Measurements from ENCODE around the gene IL18.
A peak's percentile ranks its signal among the peaks of the same experiment; 100 is the strongest.
"Not testable (repeated sequence)": the region's sequence is repeated elsewhere in the genome, so short reads cannot be mapped to it uniquely, and the experiment has no call there.

The IL18 gene

DNA sequence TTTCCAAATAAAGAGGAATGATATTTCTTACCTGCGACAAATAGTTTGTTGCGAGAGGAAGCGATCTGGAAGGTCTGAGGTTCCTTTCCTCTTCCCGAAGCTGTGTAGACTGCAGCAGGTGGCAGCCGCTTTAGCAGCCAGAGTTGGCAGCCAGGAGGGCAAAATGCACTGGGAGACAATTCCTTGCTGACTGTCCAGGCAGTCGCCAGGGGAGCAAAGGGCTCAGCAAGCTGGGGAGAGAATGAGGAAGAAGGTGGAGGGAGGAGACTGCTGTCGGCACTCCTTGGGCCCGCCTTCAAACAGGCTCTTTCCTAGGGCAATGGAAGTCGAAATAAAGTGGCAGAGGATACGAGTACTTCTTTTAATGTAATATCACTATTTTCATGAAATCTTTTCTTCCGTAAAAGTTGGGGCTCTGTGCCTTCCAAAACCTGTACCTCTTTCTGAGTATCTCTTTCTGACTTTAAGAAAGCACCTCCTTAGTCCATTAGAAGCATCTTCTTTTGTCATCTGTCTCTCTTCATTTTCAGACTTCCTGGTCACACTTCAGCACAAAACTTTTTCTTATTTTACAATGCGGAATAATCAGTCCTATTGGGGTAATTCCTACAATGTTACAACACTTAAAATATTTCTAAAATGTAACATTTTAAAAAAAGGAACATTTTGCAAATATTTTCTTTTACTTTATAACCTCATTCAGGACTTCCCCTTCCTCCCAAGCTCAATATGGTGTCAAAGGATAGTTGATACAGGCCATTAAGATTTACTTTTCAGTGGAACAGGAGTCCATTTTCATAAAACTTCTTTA lies at the start of gene IL18:
Gene IL18 (minus strand): TSS at position 220 of the 811 bp plus-strand sequence. CDS start 9,041 bp downstream, outside the sequence.
- DNase-seq (ENCODE audit: low read depth in 2 of 2), result no peak

DNA sequence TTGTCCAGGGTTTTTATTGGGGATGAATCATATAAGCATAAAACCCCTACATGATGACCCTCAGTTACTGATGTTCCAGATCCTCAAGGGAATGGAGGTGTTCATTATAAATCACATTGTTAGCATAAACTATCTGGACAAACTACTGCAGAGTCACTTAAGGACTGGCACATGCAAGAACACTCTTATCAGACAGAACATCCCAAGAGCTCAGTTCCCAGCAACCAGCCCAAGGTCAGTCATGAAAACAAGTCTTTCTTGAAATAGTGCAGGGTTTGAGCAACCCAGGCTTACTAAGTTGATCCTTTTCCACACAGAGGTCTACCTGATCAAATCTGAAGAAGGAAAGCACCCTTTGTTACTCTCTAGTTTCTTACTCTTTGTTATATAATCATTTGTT lies 48.8 kb upstream of the IL18 start:
- no peak for DNase-seq (ENCODE audit: low read depth in 2 of 2)

DNA sequence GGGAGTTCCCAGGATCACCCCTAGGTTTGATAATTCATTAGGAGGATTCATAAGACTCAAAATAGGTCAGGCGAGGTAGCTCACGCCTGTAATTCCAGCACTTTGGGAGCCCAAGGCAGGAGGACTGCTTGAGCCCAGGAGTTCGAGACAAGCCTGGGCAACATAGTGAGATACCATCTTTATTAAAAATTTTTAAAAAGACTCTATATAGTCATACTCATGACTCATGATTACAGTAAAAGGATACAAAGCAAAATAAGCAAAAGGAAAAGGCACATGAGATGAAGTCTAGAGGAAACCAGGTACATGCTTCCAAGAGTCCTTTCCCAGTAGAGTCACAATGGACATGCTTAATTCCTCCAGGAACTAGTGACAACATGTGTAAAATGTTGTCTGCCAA lies 48.4 kb upstream of the IL18 start:
- no peak for DNase-seq (ENCODE audit: low read depth in 2 of 2)

DNA sequence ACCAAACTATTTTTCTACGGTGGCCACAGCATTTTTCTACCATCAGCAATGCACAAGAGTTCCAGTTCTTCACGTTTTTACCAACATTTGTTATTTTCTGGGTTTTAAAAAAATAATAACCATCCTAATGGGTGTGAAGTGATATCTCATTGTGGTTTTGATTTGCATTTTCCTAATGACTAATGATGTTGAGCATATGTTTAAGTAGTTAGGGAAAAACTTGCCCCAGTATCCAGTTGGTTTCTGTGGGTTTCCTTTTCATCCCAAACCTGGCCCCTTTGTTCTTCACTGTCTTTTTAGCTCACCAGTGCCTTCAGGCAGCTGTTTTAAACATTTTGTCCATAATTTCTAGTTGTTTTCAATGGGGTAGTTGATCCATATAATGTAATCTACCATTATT lies 47.6 kb upstream of the IL18 start:
- peak in 1 of 2 donors; percentile 15 for DNase-seq (ENCODE audit: low read depth in 2 of 2)

DNA sequence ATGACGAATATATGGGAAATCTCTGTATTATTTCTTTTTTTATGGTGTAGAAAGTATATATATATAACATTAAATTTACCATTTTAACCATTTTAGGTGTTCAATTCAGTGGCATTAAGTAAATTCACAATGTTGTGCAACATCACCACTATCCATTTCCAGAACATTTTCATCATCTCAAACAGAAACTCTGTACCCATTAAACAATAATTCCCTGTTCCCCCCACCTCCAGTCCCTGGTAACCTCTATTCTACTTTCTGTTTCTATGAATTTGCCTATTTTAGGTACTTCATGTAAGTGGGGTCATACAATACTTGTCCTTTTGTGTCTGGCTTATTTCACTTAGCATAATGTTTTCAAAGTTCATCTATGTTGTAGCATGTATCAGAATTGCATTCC lies 47.0 kb upstream of the IL18 start:
- no peak for DNase-seq (ENCODE audit: low read depth in 2 of 2)

DNA sequence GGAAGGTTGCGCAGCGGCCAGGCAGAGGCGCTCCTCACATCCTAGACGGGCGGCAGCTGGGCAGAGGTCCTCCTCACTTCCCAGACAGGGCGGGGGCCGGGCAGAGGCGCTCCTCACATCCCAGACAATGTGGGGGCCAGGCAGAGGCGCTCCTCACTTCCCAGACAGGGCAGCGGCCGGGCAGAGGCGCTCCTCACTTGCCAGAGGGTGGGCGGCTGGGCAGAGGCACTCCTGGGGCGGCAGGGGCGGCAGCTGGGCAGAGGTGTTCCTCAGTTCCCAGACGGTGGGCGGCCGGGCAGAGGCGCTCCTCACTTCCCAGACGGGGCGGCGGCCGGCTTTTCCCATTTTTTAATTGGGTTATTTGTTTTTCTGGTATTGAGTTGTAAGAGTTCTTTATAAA lies 42.2 kb upstream of the IL18 start:
- no peak for DNase-seq (ENCODE audit: low read depth in 2 of 2)

DNA sequence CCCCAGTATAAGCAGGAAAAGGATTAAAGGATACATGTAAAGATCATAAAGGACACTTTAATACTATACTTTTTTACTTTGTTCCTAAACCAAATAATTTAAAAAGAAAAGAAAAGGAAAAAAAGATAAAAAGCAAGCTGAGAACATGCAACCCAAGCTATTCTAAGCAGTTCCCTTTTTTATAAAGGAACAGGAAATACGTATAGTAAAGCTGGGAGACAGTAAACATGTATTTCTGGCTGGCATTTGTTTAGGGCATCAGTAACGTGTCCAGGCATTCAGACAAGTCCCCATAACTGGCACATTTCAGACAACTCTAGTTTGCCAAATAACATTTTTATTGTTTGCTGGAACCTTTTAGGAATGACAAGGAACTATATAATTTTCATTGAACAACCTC lies 36.4 kb upstream of the IL18 start:
- DNase-seq (ENCODE audit: low read depth in 2 of 2), result no peak

DNA sequence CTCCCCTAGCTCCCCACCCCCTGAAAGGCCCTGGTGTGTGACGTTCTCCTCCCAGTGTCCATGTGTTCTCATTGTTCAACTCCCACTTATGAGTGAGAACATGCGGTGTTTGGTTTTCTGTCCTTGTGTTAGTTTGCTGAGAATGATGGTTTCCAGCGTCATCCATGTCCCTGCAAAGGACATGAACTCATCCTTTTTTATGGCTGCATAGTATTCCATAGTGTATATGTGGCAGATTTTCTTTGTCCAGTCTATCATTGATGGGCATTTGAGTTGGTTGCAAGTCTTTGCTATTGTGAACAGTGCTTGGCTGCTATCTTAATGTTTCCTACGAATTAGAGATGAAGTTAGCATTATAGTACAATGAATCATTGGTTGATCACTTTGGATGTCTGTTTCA lies 35.2 kb upstream of the IL18 start:
- not testable (repeated sequence) for DNase-seq (ENCODE audit: low read depth in 2 of 2)

DNA sequence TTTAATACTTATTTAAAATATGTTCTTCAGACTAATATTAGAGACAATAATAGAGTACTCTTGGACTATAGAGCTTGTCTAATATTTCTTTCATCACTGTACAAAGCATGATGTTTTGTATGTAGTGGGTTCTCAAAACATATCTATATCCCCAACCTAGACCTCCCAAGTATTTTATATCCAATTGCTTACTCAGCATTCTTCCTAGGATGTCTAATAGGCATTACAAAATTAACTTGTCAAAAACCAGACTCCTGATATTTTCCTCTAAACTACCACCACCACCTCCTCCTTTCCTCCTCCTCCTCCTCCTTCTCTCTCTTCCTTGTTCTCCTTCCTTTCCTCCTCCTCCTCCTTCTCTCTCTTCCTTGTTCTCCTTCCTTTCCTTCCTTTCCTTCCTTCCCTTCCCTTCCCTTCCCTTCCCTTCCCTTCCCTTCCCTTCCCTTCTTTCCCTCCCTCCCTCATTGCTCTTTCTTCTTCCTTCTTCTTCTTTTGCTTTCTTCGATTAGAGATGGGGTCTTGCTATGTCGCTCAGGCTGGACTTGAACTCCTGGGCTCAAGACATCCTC lies 32.7 kb upstream of the IL18 start:
- no peak for DNase-seq (ENCODE audit: low read depth in 2 of 2)

DNA sequence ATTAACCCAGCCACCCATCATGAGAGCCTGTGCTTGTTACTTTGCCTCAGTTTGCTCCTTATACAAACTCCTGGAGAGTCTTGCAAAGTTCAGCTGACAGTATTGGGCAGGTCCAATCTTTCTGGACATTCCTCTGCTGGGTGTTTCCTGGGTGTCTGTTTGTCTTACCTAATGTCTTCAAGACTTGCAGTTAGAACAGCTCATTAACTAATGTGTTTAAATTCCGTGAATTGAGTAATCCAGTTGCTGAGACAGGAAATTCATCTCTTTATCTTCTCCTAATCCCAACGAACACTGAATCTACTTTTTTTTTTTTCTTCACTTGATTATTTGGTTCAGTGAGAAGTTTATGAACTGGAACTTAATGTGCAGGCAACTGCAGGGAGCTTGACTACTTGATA lies 32.1 kb upstream of the IL18 start:
- DNase-seq (ENCODE audit: low read depth in 2 of 2), result no peak

DNA sequence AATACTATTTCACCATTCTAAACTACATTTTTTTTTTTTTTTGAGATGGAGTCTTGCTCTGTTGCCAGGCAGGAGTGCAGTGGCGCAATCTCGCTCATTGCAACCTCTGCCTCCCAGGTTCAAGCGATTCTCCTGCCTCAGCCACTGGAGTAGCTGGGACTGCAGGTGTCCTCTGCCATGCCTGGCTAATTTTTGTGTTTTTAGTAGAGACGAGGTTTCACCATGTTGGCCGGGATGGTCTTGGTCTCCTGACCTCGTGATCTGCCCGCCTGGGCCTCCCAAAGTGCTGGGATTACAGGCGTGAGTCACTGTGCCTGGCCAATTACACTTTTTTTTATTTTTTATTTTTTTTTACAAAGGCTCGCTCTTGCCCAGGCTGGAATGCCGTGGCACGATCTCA lies 31.2 kb upstream of the IL18 start:
- not testable (repeated sequence) for DNase-seq (ENCODE audit: low read depth in 2 of 2)

DNA sequence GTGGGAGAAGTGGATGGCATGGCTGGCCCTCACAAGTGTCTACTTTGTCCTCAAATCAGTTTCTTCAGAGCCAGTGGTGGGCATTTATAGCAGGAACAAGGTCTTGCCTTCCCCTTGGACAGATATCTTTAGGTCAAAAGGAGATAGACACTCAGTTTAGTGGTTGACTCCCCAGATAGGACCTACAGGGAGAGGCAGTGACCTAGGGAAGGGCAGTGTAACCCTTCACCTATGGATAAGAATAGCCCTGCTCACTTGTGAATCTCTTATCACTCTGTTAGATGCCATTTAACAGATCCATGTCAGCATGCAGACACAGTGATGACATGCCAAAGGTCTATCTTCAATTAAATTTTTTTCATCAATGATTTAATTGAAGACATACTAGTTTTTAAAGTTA lies 22.4 kb upstream of the IL18 start:
- DNase-seq (ENCODE audit: low read depth in 2 of 2), result no peak

DNA sequence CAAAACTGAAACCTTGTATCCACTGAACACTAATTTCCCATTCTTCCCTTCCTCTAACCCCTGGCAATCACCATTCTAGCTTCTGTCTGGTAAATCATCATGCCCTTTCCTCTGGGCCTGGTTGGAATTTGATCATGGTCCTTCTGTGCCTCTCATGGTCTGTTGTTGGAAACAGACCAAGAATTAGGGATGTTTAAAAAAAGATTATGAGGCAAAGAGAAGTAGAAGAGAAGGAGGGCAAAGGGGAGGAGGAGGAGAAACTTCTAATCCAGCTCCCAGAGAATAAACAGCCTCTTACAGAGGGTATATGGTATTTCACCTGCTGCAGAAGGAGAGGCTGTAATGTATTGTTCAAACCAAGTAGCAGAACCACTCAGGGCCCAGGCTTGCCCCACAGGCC lies 22.0 kb upstream of the IL18 start:
- DNase-seq (ENCODE audit: low read depth in 2 of 2), result no peak

DNA sequence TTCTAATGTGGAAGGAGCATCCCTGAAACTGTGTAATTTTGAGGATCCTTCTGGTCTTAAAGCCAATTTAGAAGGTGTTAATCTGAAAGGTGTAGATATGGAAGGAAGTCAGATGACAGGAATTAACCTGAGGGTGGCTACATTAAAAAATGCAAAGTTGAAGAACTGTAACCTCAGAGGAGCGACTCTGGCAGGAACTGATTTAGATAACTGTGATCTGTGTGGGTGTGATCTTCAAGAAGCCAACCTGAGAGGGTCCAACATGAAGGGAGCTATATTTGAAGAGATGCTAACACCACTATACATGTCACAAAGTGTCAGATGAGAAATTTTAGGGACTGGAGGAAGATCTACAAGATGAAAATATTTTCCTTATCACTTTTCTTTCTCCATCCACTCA lies 19.0 kb upstream of the IL18 start:
- DNase-seq (ENCODE audit: low read depth in 2 of 2), result no peak

DNA sequence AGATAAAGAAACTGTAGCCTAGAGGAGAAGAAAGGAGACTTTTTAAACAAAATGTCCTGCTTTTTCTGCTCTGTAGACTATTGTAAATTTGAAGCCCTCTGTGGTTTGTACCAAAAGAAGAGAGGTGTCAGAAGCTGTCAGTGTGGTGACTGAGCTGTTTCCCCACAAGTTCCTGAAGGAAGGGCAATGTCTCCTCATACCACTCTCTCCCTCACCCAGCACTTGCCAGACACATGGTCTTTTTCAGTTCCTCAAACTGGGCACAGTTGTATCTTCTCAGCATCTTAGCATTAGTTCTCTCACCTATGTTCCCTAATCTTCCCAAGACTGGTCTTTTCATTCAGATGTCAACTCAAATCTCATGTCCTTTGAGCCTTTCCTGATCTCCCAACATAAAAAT lies 15.7 kb upstream of the IL18 start:
- no peak for DNase-seq (ENCODE audit: low read depth in 2 of 2)

DNA sequence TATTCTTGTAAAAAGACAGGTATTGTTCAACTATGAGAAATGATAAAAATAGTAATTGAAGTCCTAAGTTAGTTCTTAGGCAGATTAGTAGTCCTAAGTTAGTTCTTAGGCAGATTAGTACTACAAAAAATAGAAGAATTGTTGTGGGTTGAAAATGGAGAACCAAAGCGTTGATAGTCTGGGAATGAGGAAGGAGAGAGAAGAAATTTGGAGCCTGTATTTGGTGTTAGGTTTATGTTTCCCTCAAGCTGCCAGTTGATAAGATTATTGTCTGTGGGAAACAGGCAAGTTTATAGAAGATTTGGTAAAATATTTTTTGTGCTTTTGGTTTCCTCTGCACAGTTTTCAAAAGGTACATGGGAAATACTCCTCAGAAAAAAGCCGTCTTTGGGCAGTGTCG lies 15.0 kb upstream of the IL18 start:
- DNase-seq (ENCODE audit: low read depth in 2 of 2), result no peak

DNA sequence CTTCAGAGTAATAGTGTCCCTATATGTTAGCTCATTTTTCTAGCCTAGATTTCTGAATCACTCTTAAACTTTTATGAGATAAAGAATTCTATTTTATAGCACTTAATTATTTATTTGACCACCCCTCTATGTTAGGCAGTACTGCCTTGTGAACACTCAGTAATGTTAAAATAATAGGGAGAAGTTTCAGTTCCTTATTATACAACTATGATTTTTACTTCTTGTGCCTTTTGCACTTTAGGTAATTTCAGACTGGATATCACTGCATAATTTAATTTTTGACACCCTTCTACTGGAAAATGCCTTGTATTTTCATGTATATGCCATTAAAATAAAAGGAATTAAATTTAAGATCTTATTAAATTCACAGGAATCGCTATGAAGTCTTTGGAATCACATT lies 14.5 kb upstream of the IL18 start:
- no peak for DNase-seq (ENCODE audit: low read depth in 2 of 2)

DNA sequence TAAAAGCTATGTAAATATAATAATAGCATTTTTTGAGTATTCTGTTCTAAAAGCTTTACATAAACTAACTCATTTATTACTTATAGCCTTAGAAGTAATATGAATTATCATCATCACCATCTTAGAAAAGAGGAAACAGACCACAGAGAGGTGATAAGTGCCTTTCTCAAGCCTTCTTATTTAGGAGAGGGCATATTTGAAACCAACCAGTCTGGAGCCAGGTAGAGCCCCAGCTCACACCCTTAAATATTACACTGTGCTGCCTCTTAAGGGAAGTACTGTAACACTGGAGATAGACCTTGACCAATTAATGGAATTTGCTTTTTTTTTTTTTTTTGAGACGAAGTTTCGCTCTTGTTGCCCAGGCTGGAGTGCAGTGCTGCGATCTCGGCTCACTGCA lies 13.7 kb upstream of the IL18 start:
- no peak for DNase-seq (ENCODE audit: low read depth in 2 of 2)

DNA sequence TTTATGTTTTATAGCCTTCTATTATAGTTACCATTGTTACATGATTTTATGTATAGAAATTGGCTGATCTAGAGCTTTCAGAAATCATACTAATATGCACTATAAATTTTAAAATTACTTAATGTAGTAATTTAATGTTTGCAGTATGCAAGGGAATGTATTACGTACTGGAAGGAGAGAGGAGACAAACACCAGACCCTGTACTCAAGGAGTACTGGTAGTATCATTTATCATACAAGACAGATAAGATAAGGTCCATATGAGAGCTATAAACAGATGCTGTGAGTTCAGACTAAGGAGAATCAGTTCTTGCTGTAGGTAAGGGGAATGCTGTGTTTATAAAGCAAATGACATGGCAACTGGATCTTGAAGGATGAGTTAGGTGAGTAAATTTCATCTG lies 12.2 kb upstream of the IL18 start:
- DNase-seq (ENCODE audit: low read depth in 2 of 2), result no peak

DNA sequence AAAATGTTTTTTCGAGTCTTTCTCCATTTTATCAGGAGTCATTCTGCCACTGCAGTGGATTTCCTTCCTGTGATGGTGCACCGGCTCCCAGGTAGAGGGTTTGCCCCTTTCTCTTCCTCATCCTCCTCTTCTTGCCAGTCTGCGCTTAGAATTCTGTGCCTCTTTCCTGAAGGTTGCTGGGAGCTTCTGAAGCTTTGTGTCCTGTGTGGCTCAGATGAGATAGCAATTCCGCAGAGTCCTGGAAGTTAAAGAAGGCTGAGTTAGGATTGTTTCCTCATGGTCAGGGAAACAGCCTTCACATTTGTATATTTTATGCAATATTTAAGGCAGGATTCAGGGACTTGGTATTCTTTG lies 11.7 kb upstream of the IL18 start:
- DNase-seq (ENCODE audit: low read depth in 2 of 2), result no peak

DNA sequence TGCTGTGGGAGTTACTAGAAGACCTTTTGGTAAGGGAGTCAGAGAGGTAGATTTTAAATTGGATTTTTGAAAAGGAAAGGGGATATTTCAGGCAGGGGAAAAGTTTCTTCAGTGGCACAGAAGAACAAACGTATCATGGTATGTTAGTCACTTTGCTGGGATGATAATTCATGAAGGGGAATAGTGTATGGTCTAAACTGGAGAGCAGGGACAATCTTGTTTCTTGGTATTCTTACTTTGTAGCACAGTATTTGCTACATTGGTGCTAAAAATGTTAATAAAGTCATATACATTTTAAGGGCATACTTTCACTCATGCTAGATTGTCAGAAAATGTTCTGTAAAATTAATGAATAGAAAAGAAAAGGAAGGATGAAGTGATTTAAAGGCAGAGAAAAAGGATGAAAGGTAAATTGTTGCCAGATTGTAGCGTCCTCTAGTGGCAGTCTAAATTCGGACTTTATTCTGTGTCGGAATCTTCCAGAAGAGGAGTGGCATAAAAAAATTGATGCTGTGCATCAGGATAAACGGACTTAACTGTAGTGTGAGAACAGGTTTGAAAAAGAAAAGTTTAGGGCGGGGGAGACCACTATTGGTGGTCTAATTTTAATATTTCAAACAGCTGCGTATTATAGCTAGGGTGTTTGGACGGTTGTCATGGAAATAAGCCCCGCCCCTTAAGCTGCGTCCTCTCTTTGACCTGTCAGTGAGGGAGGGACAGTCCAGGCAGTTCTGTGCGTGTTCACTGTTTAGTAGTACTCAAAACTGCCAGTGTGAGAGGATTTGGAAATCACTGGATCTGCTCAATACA lies 11.1 kb upstream of the IL18 start, which contains the start of gene BCO2:
Gene BCO2 (plus strand): TSS at position 724 of the 810 bp plus-strand sequence. CDS start 90 bp downstream, outside the sequence.
- peak; percentile 9 to 15 for DNase-seq (ENCODE audit: low read depth in 2 of 2)

DNA sequence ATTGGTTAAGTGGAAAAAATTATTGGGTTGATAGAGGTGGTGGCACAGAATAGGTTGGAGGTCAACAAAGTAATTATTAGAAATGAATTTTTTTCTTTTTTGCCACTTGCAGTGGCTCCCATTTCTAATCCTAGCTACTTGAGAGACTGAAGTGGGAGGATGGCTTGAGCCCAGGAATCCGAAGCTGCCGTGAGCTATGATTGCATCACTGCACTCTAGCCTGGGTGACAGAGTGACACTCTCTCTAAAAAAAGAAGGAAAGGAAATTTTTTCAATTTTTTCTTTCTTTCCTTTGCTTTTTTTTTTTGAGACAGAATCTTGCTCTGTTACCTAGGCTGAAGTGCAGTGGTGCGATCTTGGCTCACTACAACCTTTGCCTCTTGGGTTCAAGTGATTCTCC lies 9.3 kb upstream of the IL18 start:
- no peak for DNase-seq (ENCODE audit: low read depth in 2 of 2)

All from stimulated activated CD4-positive, alpha-beta T cell treated with anti-CD3 and anti-CD28 coated beads, Interleukin-1b, Interleukin-23, amount 100 ng/mL, for 4 hours (primary cell).